ENCODE measurements around the gene TBC1D22B.
A peak's percentile ranks its signal among the peaks of the same experiment; 100 is the strongest.

TBC1D22B gene

GRCh38 chr6:37354526-37355384, 97.2 kb downstream of the TBC1D22B start:
- H3K27me3 ChIP-seq (ENCODE audit: control insufficient read depth, insufficient read depth, low read length) = no peaks in the 10 kb centered on the region
- no peaks in the 10 kb centered on the region for H3K36me3 ChIP-seq (ENCODE audit: control insufficient read depth, insufficient read depth, low read length)
- H3K9me3 ChIP-seq (ENCODE audit: control insufficient read depth, insufficient read depth, low read length) = no peaks in the 10 kb centered on the region
- no peaks in the 10 kb centered on the region for H3K4me1 ChIP-seq (ENCODE audit: control insufficient read depth, insufficient read depth, low read length)
- DNase-seq (ENCODE audit: low read depth, low spot score) = no peak
- H3K4me3 ChIP-seq (ENCODE audit: low read length) = peak overlapping the region; percentile 96
- no CpG with 5 or more reads among the region's 44 CpGs for WGBS (ENCODE audit: insufficient coverage, insufficient read length)
- H3K27ac ChIP-seq (ENCODE audit: low read length) = no peak overlapping the region

GRCh38 chr6:37357288-37357687, 99.7 kb downstream of the TBC1D22B start:
- H3K27me3 ChIP-seq (ENCODE audit: control insufficient read depth, insufficient read depth, low read length) = no peaks in the 10 kb centered on the region
- no peaks in the 10 kb centered on the region; the same call in 1 of the 2 replicates for H3K36me3 ChIP-seq (ENCODE audit: control insufficient read depth, insufficient read depth, low read length)
- no peak for DNase-seq (ENCODE audit: low read depth, low spot score)
- no peak overlapping the region for H3K27ac ChIP-seq (ENCODE audit: low read length)
- H3K4me3 ChIP-seq (ENCODE audit: low read length) = no peak overlapping the region
- no peaks in the 10 kb centered on the region for H3K4me1 ChIP-seq (ENCODE audit: control insufficient read depth, insufficient read depth, low read length)
- WGBS (ENCODE audit: insufficient coverage, insufficient read length) = no CpG with 5 or more reads among the region's 1 CpG
- no peaks in the 10 kb centered on the region for H3K9me3 ChIP-seq (ENCODE audit: control insufficient read depth, insufficient read depth, low read length)

- Histone ChIP-seq H3K27ac (ENCODE audit: low read length) (no peak overlapping the region), H3K9me3 (ENCODE audit: control insufficient read depth, insufficient read depth, low read length) (no peaks in the 10 kb centered on the region), H3K4me3 (ENCODE audit: low read length) (no peak overlapping the region), H3K36me3 (ENCODE audit: control insufficient read depth, insufficient read depth, low read length) (no peaks in the 10 kb centered on the region; the same call in 1 of the 2 replicates), H3K27me3 (ENCODE audit: control insufficient read depth, insufficient read depth, low read length) (no peaks in the 10 kb centered on the region), H3K4me1 (ENCODE audit: control insufficient read depth, insufficient read depth, low read length) (no peaks in the 10 kb centered on the region)
- DNase-seq (ENCODE audit: low read depth, low spot score) = no peak
- no CpG with 5 or more reads among the region's 2 CpGs for WGBS (ENCODE audit: insufficient coverage, insufficient read length)
Measured at GRCh38 chr6:37357860-37358259, 100.3 kb downstream of the TBC1D22B start.

- no peaks in the 10 kb centered on the region for H3K27me3 ChIP-seq (ENCODE audit: control insufficient read depth, insufficient read depth, low read length)
- H3K4me3 ChIP-seq (ENCODE audit: low read length) = no peak overlapping the region
- H3K27ac ChIP-seq (ENCODE audit: low read length) = no peak overlapping the region
- H3K9me3 ChIP-seq (ENCODE audit: control insufficient read depth, insufficient read depth, low read length) = no peaks in the 10 kb centered on the region
- no CpG with 5 or more reads among the region's 3 CpGs for WGBS (ENCODE audit: insufficient coverage, insufficient read length)
- no peaks in the 10 kb centered on the region for H3K4me1 ChIP-seq (ENCODE audit: control insufficient read depth, insufficient read depth, low read length)
- DNase-seq (ENCODE audit: low read depth, low spot score) = no peak
- H3K36me3 ChIP-seq (ENCODE audit: control insufficient read depth, insufficient read depth, low read length) = no peaks in the 10 kb centered on the region; the same call in 1 of the 2 replicates
Measured at GRCh38 chr6:37359039-37359438, 101.5 kb downstream of the TBC1D22B start.

- Histone ChIP-seq H3K36me3 (ENCODE audit: control insufficient read depth, insufficient read depth, low read length) (no peaks in the 10 kb centered on the region; the same call in 1 of the 2 replicates), H3K4me1 (ENCODE audit: control insufficient read depth, insufficient read depth, low read length) (no peaks in the 10 kb centered on the region), H3K9me3 (ENCODE audit: control insufficient read depth, insufficient read depth, low read length) (no peaks in the 10 kb centered on the region), H3K27me3 (ENCODE audit: control insufficient read depth, insufficient read depth, low read length) (no peaks in the 10 kb centered on the region), H3K4me3 (ENCODE audit: low read length) (no peak overlapping the region), H3K27ac (ENCODE audit: low read length) (no peak overlapping the region)
- no peak for DNase-seq (ENCODE audit: low read depth, low spot score)
- no CpG with 5 or more reads among the region's 2 CpGs for WGBS (ENCODE audit: insufficient coverage, insufficient read length)
Measured at GRCh38 chr6:37362101-37362828, 104.7 kb downstream of the TBC1D22B start.

- WGBS (ENCODE audit: insufficient coverage, insufficient read length) = no CpG with 5 or more reads among the region's 2 CpGs
- Histone ChIP-seq H3K4me3 (ENCODE audit: low read length) (no peak overlapping the region), H3K4me1 (ENCODE audit: control insufficient read depth, insufficient read depth, low read length) (no peaks in the 10 kb centered on the region), H3K27ac (ENCODE audit: low read length) (no peak overlapping the region), H3K27me3 (ENCODE audit: control insufficient read depth, insufficient read depth, low read length) (no peaks in the 10 kb centered on the region), H3K9me3 (ENCODE audit: control insufficient read depth, insufficient read depth, low read length) (no peaks in the 10 kb centered on the region), H3K36me3 (ENCODE audit: control insufficient read depth, insufficient read depth, low read length) (peaks cover 8% of the 10 kb centered on the region; the same call in 1 of the 2 replicates)
- no peak for DNase-seq (ENCODE audit: low read depth, low spot score)
Measured at GRCh38 chr6:37365791-37366190, 108.2 kb downstream of the TBC1D22B start.

GRCh38 chr6:37366910-37367309, 109.3 kb downstream of the TBC1D22B start:
- Histone ChIP-seq H3K27me3 (ENCODE audit: control insufficient read depth, insufficient read depth, low read length) (no peaks in the 10 kb centered on the region), H3K4me3 (ENCODE audit: low read length) (no peak overlapping the region), H3K9me3 (ENCODE audit: control insufficient read depth, insufficient read depth, low read length) (no peaks in the 10 kb centered on the region), H3K27ac (ENCODE audit: low read length) (no peak overlapping the region), H3K4me1 (ENCODE audit: control insufficient read depth, insufficient read depth, low read length) (no peaks in the 10 kb centered on the region), H3K36me3 (ENCODE audit: control insufficient read depth, insufficient read depth, low read length) (peaks cover 15% of the 10 kb centered on the region; the same call in 1 of the 2 replicates)
- no CpG with 5 or more reads among the region's 3 CpGs for WGBS (ENCODE audit: insufficient coverage, insufficient read length)
- no peak for DNase-seq (ENCODE audit: low read depth, low spot score)

- no peak overlapping the region for H3K27ac ChIP-seq (ENCODE audit: low read length)
- no peak for DNase-seq (ENCODE audit: low read depth, low spot score)
- no peaks in the 10 kb centered on the region for H3K4me1 ChIP-seq (ENCODE audit: control insufficient read depth, insufficient read depth, low read length)
- WGBS (ENCODE audit: insufficient coverage, insufficient read length) = no CpG with 5 or more reads among the region's 1 CpG
- H3K4me3 ChIP-seq (ENCODE audit: low read length) = no peak overlapping the region
- H3K9me3 ChIP-seq (ENCODE audit: control insufficient read depth, insufficient read depth, low read length) = no peaks in the 10 kb centered on the region
- H3K27me3 ChIP-seq (ENCODE audit: control insufficient read depth, insufficient read depth, low read length) = no peaks in the 10 kb centered on the region
- H3K36me3 ChIP-seq (ENCODE audit: control insufficient read depth, insufficient read depth, low read length) = peaks cover 17% of the 10 kb centered on the region; the same call in 1 of the 2 replicates
Measured at GRCh38 chr6:37368961-37369320, 111.4 kb downstream of the TBC1D22B start.

- no CpG with 5 or more reads among the region's 1 CpG for WGBS (ENCODE audit: insufficient coverage, insufficient read length)
- H3K27me3 ChIP-seq (ENCODE audit: control insufficient read depth, insufficient read depth, low read length) = no peaks in the 10 kb centered on the region; the same call in 1 of the 2 replicates
- no peak overlapping the region for H3K27ac ChIP-seq (ENCODE audit: low read length)
- H3K36me3 ChIP-seq (ENCODE audit: control insufficient read depth, insufficient read depth, low read length) = peaks cover 17% of the 10 kb centered on the region; the same call in 1 of the 2 replicates
- no peaks in the 10 kb centered on the region for H3K9me3 ChIP-seq (ENCODE audit: control insufficient read depth, insufficient read depth, low read length)
- no peaks in the 10 kb centered on the region for H3K4me1 ChIP-seq (ENCODE audit: control insufficient read depth, insufficient read depth, low read length)
- H3K4me3 ChIP-seq (ENCODE audit: low read length) = no peak overlapping the region
- DNase-seq (ENCODE audit: low read depth, low spot score) = no peak
Measured at GRCh38 chr6:37369321-37370201, 112.0 kb downstream of the TBC1D22B start.

Data from iPS DF 6.9 (cell line).